ENCODE results near the gene PRTN3. TPM values are rescaled to one million over a fixed set of nuclear protein-coding genes. Genes with fewer than 3 reads are reported as not detected.
A peak's percentile ranks its signal among the peaks of the same experiment; 100 is the strongest.

The PRTN3 gene
- total RNA-seq, 2 donors from 2014 or later: not detected

DNA sequence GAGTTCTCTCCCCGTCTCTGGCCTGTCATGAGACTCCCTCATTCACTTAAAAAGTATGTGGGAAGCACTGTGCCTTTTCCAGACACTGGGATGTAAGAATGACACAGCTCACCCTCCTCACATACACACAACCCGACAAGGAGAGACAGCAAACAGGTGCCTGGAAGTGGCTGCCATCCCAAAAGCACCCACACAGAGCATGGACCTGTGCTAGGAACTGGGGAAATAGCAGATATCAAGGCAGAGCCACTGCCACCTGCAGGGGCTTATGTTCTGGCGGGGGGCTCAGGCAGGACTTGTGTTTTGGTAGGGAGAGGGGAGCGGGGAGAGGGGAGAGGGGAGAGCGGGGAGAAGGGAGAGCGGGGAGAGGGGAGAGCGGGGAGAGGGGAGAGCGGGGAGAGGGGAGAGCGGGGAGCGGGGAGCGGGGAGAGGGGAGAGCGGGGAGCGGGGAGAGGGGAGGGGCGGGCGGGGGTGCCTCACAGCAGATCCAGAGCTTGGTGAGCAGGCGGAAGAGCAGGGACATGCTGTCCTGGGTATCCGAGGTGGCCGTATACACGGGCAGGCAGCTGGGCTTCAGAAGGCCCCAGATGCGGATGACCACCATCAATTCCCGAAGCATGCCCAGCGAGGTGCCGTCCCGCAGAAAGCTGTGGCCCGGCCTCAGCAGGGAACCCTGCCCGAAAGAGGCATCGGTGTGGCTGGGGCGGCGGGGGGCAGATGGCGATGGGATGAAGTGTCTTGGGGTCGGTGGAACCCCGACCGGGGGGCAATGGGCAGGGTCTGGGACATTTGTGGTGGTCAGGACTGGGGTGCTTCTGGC, 30.9 kb downstream of the PRTN3 start:
- no peak overlapping the region for H3K9ac ChIP-seq (ENCODE audit: extremely low read depth, low read length, poor library complexity, severe bottlenecking)
- Mint-ChIP-seq H3K4me3 (no peak overlapping the region), H3K27me3 (ENCODE audit: insufficient read depth) (no peaks in the 10 kb centered on the region), H3K27ac (no peak overlapping the region), H3K9me3 (peaks cover 5% of the 10 kb centered on the region), H3K4me1 (peaks cover 5% of the 10 kb centered on the region), H3K36me3 (ENCODE audit: low read depth) (peaks cover 40% of the 10 kb centered on the region)
- H3K36me3 ChIP-seq (ENCODE audit: control insufficient read depth, insufficient read depth, low read length): peaks cover 29% of the 10 kb centered on the region
- H3K4me1 ChIP-seq (ENCODE audit: control insufficient read depth, insufficient read depth, low read length): no peaks in the 10 kb centered on the region
- TF ChIP-seq CTCF (conservative IDR thresholded peaks at IDR 0.05): no peak
- peak overlapping the region; percentile 44 for H3K27ac ChIP-seq (ENCODE audit: low read depth, low read length)
- no peaks in the 10 kb centered on the region for H3K27me3 ChIP-seq (ENCODE audit: control insufficient read depth, insufficient read depth, low read length, poor library complexity, severe bottlenecking)
- peak; percentile 84 for DNase-seq
- 59 to 74% methylated on average over 15 to 20 of the region's 33 CpGs for WGBS, 2 experiments (ENCODE audit: insufficient coverage in 1 of 2, insufficient read length in 1 of 2)
- H3K9me3 ChIP-seq (ENCODE audit: control insufficient read depth, low read length): no peaks in the 10 kb centered on the region
- H3K4me3 ChIP-seq (ENCODE audit: low read length): no peak overlapping the region

- peaks cover 42% of the 10 kb centered on the region for H3K36me3 Mint-ChIP-seq (ENCODE audit: low read depth)
- H3K4me1 ChIP-seq (ENCODE audit: control insufficient read depth, insufficient read depth, low read length): no peaks in the 10 kb centered on the region
- no peak overlapping the region for H3K4me3 Mint-ChIP-seq
- H3K4me3 ChIP-seq (ENCODE audit: low read length): no peak overlapping the region
- no peak overlapping the region for H3K27ac Mint-ChIP-seq
- no peaks in the 10 kb centered on the region for H3K27me3 Mint-ChIP-seq (ENCODE audit: insufficient read depth)
- peaks cover 3% of the 10 kb centered on the region for H3K4me1 Mint-ChIP-seq
- no peaks in the 10 kb centered on the region for H3K27me3 ChIP-seq (ENCODE audit: control insufficient read depth, insufficient read depth, low read length, poor library complexity, severe bottlenecking)
- peak overlapping the region; percentile 44 for H3K27ac ChIP-seq (ENCODE audit: low read depth, low read length)
- 44 to 61% methylated on average over 12 to 27 of the region's 27 CpGs for WGBS, 2 experiments (ENCODE audit: insufficient coverage in 1 of 2, insufficient read length in 1 of 2)
- peak; percentile 88 for DNase-seq
- TF ChIP-seq CTCF (conservative IDR thresholded peaks at IDR 0.05): no peak
- H3K9me3 Mint-ChIP-seq: peaks cover 5% of the 10 kb centered on the region
- H3K9ac ChIP-seq (ENCODE audit: extremely low read depth, low read length, poor library complexity, severe bottlenecking): no peak overlapping the region
- H3K36me3 ChIP-seq (ENCODE audit: control insufficient read depth, insufficient read depth, low read length): peaks cover 30% of the 10 kb centered on the region
- H3K9me3 ChIP-seq (ENCODE audit: control insufficient read depth, low read length): no peaks in the 10 kb centered on the region
Measured at GRCh38 chr19:872266-872951, 31.6 kb downstream of the PRTN3 start.

GRCh38 chr19:873084-873483, 32.3 kb downstream of the PRTN3 start:
- Histone ChIP-seq H3K9ac (ENCODE audit: extremely low read depth, low read length, poor library complexity, severe bottlenecking) (no peak overlapping the region), H3K36me3 (ENCODE audit: control insufficient read depth, insufficient read depth, low read length) (peaks cover 23% of the 10 kb centered on the region), H3K4me3 (ENCODE audit: low read length) (no peak overlapping the region), H3K4me1 (ENCODE audit: control insufficient read depth, insufficient read depth, low read length) (no peaks in the 10 kb centered on the region), H3K27ac (ENCODE audit: low read depth, low read length) (no peak overlapping the region), H3K9me3 (ENCODE audit: control insufficient read depth, low read length) (no peaks in the 10 kb centered on the region), H3K27me3 (ENCODE audit: control insufficient read depth, insufficient read depth, low read length, poor library complexity, severe bottlenecking) (no peaks in the 10 kb centered on the region)
- Mint-ChIP-seq H3K27me3 (ENCODE audit: insufficient read depth) (no peaks in the 10 kb centered on the region), H3K9me3 (peaks cover 5% of the 10 kb centered on the region), H3K4me1 (no peaks in the 10 kb centered on the region), H3K36me3 (ENCODE audit: low read depth) (peaks cover 39% of the 10 kb centered on the region), H3K4me3 (no peak overlapping the region), H3K27ac (no peak overlapping the region)
- DNase-seq: peak; percentile 82
- 93 to 97% methylated on average over 7 to 9 of the region's 13 CpGs for WGBS, 2 experiments (ENCODE audit: insufficient coverage in 1 of 2, insufficient read length in 1 of 2)
- TF ChIP-seq CTCF (conservative IDR thresholded peaks at IDR 0.05): no peak
